Stimulated activated CD8-positive, alpha-beta memory T cell treated with anti-CD3 and anti-CD28 coated beads, Interleukin-12 subunit alpha, Interleukin-12 subunit beta, amount 100 ng/mL, for 24 hours (primary cell): ENCODE data around the gene TEX38.
"Not testable (repeated sequence)": the region's sequence is repeated elsewhere in the genome, so short reads cannot be mapped to it uniquely, and the experiment has no call there.

Source experiments
- DNase-seq: peaks from one replicate; pipeline ENCODE4 v3.0.0-alpha.2; 2020; ENCODE audit errors: extremely low read depth

The TEX38 gene

GRCh38 chr1:46687921-46688509 lies 16.4 kb downstream of the TEX38 start:
- no peak for DNase-seq

GRCh38 chr1:46689356-46689755 lies 17.7 kb downstream of the TEX38 start:
- DNase-seq: no peak

- no peak for DNase-seq
These were observed 18.2 kb downstream of the TEX38 start for GRCh38 chr1:46689897-46690296.

GRCh38 chr1:46690931-46691421 lies 19.3 kb downstream of the TEX38 start:
- no peak for DNase-seq

- no peak for DNase-seq
These were observed 20.5 kb downstream of the TEX38 start for GRCh38 chr1:46691997-46692790.

GRCh38 chr1:46692811-46693770 lies 21.4 kb downstream of the TEX38 start:
- DNase-seq: no peak

- DNase-seq: not testable (repeated sequence)
These were observed 23.0 kb downstream of the TEX38 start for GRCh38 chr1:46694676-46695075.

- DNase-seq: no peak
These were observed 25.4 kb downstream of the TEX38 start for GRCh38 chr1:46697053-46697452.

- no peak for DNase-seq
These were observed 28.0 kb downstream of the TEX38 start for GRCh38 chr1:46699666-46700065.

- DNase-seq: no peak
These were observed 32.4 kb downstream of the TEX38 start for GRCh38 chr1:46703927-46704641.

GRCh38 chr1:46705408-46705807 lies 33.8 kb downstream of the TEX38 start:
- DNase-seq: no peak

GRCh38 chr1:46708121-46708520 lies 36.5 kb downstream of the TEX38 start:
- DNase-seq: no peak

- DNase-seq: no peak
These were observed 43.3 kb downstream of the TEX38 start for GRCh38 chr1:46714976-46715375.

- DNase-seq: no peak
These were observed 46.0 kb downstream of the TEX38 start for GRCh38 chr1:46717654-46718053.

- DNase-seq: no peak
These were observed 46.7 kb downstream of the TEX38 start for GRCh38 chr1:46718340-46718726.

- DNase-seq: peak; percentile 96
These were observed 47.3 kb downstream of the TEX38 start, which contains the start of gene EFCAB14 for GRCh38 chr1:46718727-46719622. TSS of gene EFCAB14 (minus strand) at chr1:46719114. CDS start at chr1:46718087, 1,027 bp downstream.

- no peak for DNase-seq
These were observed 48.0 kb downstream of the TEX38 start for GRCh38 chr1:46719689-46720088.

- not testable (repeated sequence) for DNase-seq
These were observed 48.7 kb downstream of the TEX38 start for GRCh38 chr1:46720319-46720718.

GRCh38 chr1:46721204-46721603 lies 49.5 kb downstream of the TEX38 start:
- no peak for DNase-seq

- DNase-seq: no peak
These were observed 50.1 kb downstream of the TEX38 start for GRCh38 chr1:46721686-46722205.
